ENCODE data around the gene EEIG1. TPM values are rescaled to one million over a fixed set of nuclear protein-coding genes. Genes with fewer than 3 reads are reported as not detected.

Gene EEIG1
- total and polyA plus RNA-seq, 2 of the 4 experiments (the other 2 are of a cell fraction), result 1.1 to 23.2 TPM

DNA sequence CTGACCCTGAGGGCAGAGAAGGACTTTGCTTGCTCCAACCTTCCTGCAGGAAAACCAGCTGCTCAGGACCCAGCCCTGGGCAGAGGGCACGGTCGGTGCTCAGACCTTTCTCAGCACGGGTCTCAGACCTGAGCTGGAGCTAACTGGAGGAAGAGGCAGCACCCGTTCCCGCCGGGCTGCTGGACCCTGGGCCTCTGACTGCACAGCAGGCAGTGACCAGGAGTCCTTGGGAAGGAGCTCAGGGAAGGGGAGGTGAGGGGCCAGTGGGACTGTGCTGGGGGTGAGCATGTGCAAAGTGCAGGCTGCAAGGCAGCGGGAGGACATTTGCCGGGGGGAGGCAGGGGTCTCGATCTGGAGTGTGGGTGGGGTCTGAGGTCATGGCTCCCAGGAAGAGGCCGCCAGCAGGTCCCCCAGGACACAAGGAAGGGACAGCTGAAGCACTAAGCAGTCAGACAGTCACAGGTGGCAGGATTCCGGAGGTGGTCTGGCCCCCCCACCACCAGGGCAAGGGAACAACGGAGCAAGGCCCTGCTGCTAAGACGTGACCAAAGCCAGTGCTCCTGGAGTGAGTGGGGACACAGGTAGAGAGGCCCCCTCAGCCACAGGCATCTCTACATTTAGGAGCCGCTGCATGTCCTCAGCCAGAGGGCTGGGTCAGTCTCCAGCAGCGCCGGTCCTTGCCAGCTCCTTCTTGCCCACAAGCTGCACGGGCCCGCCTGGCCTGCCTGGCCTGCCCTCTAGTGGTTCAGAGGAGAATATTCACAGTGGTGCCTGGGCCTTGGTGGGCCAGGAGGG, 38.4 kb downstream of the EEIG1 start:
- POLR2A ChIA-PET (ENCODE audit: unreplicated experiment), result no interaction called here
- TF ChIP-seq, protein P1, sequence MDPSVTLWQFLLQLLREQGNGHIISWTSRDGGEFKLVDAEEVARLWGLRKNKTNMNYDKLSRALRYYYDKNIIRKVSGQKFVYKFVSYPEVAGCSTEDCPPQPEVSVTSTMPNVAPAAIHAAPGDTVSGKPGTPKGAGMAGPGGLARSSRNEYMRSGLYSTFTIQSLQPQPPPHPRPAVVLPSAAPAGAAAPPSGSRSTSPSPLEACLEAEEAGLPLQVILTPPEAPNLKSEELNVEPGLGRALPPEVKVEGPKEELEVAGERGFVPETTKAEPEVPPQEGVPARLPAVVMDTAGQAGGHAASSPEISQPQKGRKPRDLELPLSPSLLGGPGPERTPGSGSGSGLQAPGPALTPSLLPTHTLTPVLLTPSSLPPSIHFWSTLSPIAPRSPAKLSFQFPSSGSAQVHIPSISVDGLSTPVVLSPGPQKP (IDR thresholded peaks at IDR 0.05; ENCODE audit: borderline replicate concordance, low read depth, low read length), result no peak
- TF ChIP-seq CHD1 (IDR thresholded peaks at IDR 0.05; ENCODE audit: low read depth, low read length) (no peak), CEBPB (IDR thresholded peaks at IDR 0.05; ENCODE audit: low read depth, low read length) (no peak), BHLHE40 (IDR thresholded peaks at IDR 0.05; ENCODE audit: low read depth, low read length) (peak; percentile 72; the same call in 1 of the 2 replicates), POLR2A (IDR thresholded peaks at IDR 0.05; ENCODE audit: low read depth, low read length) (no peak), SMC3 (IDR thresholded peaks at IDR 0.05; ENCODE audit: low read depth, low read length) (peak; percentile 60), NFE2L2 (IDR thresholded peaks at IDR 0.05; ENCODE audit: low read depth, low read length) (no peak), FOS (IDR thresholded peaks at IDR 0.05; ENCODE audit: low read depth, low read length) (no peak), MAFK (IDR thresholded peaks at IDR 0.05; ENCODE audit: low read depth, low read length) (no peak), MXI1 (IDR thresholded peaks at IDR 0.05; ENCODE audit: borderline replicate concordance, low read depth, low read length) (no peak), RCOR1 (IDR thresholded peaks at IDR 0.05; ENCODE audit: insufficient replicate concordance, low read length) (peak; percentile 45), MAZ (IDR thresholded peaks at IDR 0.05; ENCODE audit: borderline replicate concordance, low read depth, low read length) (0 out of 2 replicates have a peak, but pooled peaks have one; percentile 42)
- TF ChIP-seq, protein P2, sequence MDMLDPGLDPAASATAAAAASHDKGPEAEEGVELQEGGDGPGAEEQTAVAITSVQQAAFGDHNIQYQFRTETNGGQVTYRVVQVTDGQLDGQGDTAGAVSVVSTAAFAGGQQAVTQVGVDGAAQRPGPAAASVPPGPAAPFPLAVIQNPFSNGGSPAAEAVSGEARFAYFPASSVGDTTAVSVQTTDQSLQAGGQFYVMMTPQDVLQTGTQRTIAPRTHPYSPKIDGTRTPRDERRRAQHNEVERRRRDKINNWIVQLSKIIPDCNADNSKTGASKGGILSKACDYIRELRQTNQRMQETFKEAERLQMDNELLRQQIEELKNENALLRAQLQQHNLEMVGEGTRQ (IDR thresholded peaks at IDR 0.05; ENCODE audit: low read depth, low read length), result no peak
- TF ChIP-seq, protein P3, sequence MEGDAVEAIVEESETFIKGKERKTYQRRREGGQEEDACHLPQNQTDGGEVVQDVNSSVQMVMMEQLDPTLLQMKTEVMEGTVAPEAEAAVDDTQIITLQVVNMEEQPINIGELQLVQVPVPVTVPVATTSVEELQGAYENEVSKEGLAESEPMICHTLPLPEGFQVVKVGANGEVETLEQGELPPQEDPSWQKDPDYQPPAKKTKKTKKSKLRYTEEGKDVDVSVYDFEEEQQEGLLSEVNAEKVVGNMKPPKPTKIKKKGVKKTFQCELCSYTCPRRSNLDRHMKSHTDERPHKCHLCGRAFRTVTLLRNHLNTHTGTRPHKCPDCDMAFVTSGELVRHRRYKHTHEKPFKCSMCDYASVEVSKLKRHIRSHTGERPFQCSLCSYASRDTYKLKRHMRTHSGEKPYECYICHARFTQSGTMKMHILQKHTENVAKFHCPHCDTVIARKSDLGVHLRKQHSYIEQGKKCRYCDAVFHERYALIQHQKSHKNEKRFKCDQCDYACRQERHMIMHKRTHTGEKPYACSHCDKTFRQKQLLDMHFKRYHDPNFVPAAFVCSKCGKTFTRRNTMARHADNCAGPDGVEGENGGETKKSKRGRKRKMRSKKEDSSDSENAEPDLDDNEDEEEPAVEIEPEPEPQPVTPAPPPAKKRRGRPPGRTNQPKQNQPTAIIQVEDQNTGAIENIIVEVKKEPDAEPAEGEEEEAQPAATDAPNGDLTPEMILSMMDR (conservative IDR thresholded peaks at IDR 0.05; ENCODE audit: low read depth, low read length), result peak; percentile 71

More for the DNA sequence above, 38.4 kb downstream of the EEIG1 start:
- Histone ChIP-seq H3K9ac (ENCODE audit: low read depth, low read length) (no peak overlapping the region), H3K9me3 (ENCODE audit: control insufficient read depth, insufficient read depth, low read length) (no peaks in the 10 kb centered on the region), H3K14ac (replicated peaks; ENCODE audit: low read depth, low read length) (no peak overlapping the region), H3K27me3 (ENCODE audit: control insufficient read depth, insufficient read depth, low read length) (no peaks in the 10 kb centered on the region), H2BK120ac (ENCODE audit: low read depth, low read length) (no peak overlapping the region), H3K36me3 (ENCODE audit: control insufficient read depth, insufficient read depth, low read length) (peaks cover 29% of the 10 kb centered on the region), H4K20me1 (ENCODE audit: insufficient read depth, low read length) (peaks cover 14% of the 10 kb centered on the region; the same call in 1 of the 2 replicates), H3K4me1 (ENCODE audit: control insufficient read depth, insufficient read depth, low read length) (peaks cover 9% of the 10 kb centered on the region; the same call in 1 of the 2 replicates), H3K4me3 (ENCODE audit: insufficient read depth, low read depth, low read length) (no peak overlapping the region), H2BK5ac (ENCODE audit: low read depth, low read length, poor library complexity, severe bottlenecking) (no peak overlapping the region), H4K5ac (ENCODE audit: low read depth, low read length) (no peak overlapping the region), H3K4me2 (ENCODE audit: low read depth, low read length) (no peak overlapping the region), H4K91ac (ENCODE audit: insufficient read depth, low read depth, low read length) (no peak overlapping the region), H2AFZ (replicated peaks; ENCODE audit: low read length, poor library complexity) (peak overlapping the region; percentile 80), H3K9me1 (ENCODE audit: insufficient read depth, low read length) (0 out of 2 replicates have a peak, but pooled peaks cover 5% of the 10 kb centered on the region), H3K4ac (ENCODE audit: low read depth, low read length) (no peak overlapping the region), H2AK9ac (replicated peaks; ENCODE audit: low read depth, low read length, poor library complexity) (peak overlapping the region; percentile 66), H3K56ac (ENCODE audit: extremely low read depth, insufficient read depth, low read length) (no peak overlapping the region), H3K27ac (ENCODE audit: insufficient read depth, low read length) (no peak overlapping the region), H2BK20ac (ENCODE audit: low read depth, low read length) (no peak overlapping the region), H3K79me1 (ENCODE audit: low read depth in 1 of 2, low read length in 2 of 2) (peaks cover 0 to 8% of the 10 kb centered on the region in 2 experiments; a peak in 2 of 4 replicates), H3K23ac (ENCODE audit: low read depth, low read length) (no peak overlapping the region), H2BK15ac (ENCODE audit: low read depth, low read length) (no peak overlapping the region), H3K18ac (ENCODE audit: low read depth, low read length) (no peak overlapping the region), H2AK5ac (ENCODE audit: low read depth, low read length) (no peak overlapping the region), H4K8ac (ENCODE audit: low read depth in 2 of 2, low read length in 2 of 2) (no peak overlapping the region)
- ATAC-seq (ENCODE audit: low read depth) (peak; percentile 76), DNase-seq (peak; percentile 54)
- 66% methylated on average over 8 of the region's 18 CpGs; no CpG with 5 or more reads in 1 of the 2 experiments for WGBS, 2 experiments (ENCODE audit: extremely low coverage in 2 of 2, insufficient read length in 1 of 2)
- in situ Hi-C loops (cut with MboI; ENCODE audit: low sequenced_read_pairs) (no loop called here), intact Hi-C loops (cut with micrococcal nuclease) (loop anchor here (1.0 to 5.0 kb wide), 6 partner anchors 37 to 175 kb away; no protein-coding TSS in a partner anchor), dilution Hi-C loops (cut with HindIII; ENCODE audit: low sequenced_read_pairs, unreplicated experiment) (no loop called here)
- CTCF ChIA-PET, result interaction anchor here (0.6 to 2.8 kb wide), 8 partner anchors 12 to 157 kb away, joined by 3 to 15 read pairs (median 4); no protein-coding TSS in a partner anchor
- BruUV-seq (replicated peaks), result no TSS peak
